ENCODE results near the gene CALY.

The CALY gene

DNA sequence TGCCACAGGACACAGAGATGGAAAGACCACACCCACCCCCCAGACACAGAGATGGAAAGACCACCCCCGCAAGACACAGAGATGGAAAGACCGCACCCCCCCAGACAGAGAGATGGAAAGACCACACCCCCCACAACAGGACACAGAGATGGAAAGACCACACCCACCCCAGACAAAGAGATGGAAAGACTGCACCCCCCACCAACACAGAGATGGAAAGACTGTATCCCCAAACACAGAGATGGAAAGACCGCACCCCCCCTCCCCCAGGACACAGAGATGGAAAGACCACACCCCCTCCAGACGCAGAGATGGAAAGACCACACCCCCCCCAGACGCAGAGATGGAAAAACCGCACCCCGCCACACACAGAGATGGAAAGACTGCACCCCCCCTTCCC, 20.0 kb downstream of the CALY start:
- intact Hi-C loops (cut with DNase I; ENCODE audit: low total_unique reads) = no loop called here
- Histone ChIP-seq H3K4me1 (peaks cover 0 to 9% (median 5%) of the 10 kb centered on the region in 4 donors), H3K9me3 (no peaks in the 10 kb centered on the region)

DNA sequence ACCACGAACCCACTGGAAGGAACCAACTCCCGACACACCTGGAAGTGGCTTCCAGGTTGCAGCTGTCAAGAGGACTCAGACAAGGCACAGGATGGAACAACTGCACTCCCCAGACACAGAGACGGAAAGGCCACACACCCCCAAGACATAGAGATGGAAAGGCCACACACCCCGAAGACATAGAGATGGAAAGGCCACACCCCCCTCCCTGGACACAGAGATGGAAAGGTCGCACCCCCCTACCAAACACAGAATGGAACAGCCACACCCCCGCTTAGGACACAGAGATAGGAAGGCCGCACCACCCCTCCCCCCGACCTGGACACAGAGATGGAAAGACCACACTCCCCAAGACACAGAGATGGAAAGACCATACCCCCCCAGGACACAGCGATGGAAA, 20.4 kb downstream of the CALY start:
- H3K9me3 ChIP-seq = no peaks in the 10 kb centered on the region
- intact Hi-C loops (cut with DNase I; ENCODE audit: low total_unique reads) = no loop called here
- H3K27ac ChIP-seq = no peak overlapping the region
- peaks cover 0 to 27% of the 10 kb centered on the region in 2 donors for H3K27me3 ChIP-seq
- no peak overlapping the region for H3K4me3 ChIP-seq
- H3K4me1 ChIP-seq = peaks cover 0 to 9% (median 5%) of the 10 kb centered on the region in 4 donors
- H3K36me3 ChIP-seq = peaks cover 5 to 22% (median 8%) of the 10 kb centered on the region in 3 donors
- TF ChIP-seq, protein P1, sequence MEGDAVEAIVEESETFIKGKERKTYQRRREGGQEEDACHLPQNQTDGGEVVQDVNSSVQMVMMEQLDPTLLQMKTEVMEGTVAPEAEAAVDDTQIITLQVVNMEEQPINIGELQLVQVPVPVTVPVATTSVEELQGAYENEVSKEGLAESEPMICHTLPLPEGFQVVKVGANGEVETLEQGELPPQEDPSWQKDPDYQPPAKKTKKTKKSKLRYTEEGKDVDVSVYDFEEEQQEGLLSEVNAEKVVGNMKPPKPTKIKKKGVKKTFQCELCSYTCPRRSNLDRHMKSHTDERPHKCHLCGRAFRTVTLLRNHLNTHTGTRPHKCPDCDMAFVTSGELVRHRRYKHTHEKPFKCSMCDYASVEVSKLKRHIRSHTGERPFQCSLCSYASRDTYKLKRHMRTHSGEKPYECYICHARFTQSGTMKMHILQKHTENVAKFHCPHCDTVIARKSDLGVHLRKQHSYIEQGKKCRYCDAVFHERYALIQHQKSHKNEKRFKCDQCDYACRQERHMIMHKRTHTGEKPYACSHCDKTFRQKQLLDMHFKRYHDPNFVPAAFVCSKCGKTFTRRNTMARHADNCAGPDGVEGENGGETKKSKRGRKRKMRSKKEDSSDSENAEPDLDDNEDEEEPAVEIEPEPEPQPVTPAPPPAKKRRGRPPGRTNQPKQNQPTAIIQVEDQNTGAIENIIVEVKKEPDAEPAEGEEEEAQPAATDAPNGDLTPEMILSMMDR (IDR thresholded peaks at IDR 0.05) = no peak
- no peak for DNase-seq

More for the DNA sequence above, 20.0 kb downstream of the CALY start:
- peaks cover 3 to 18% (median 5%) of the 10 kb centered on the region in 3 donors for H3K36me3 ChIP-seq
- TF ChIP-seq, protein P1 (IDR thresholded peaks at IDR 0.05) = no peak
- H3K27me3 ChIP-seq = peaks cover 0 to 27% of the 10 kb centered on the region in 2 donors
- no peak overlapping the region for H3K4me3 ChIP-seq
- no peak overlapping the region for H3K27ac ChIP-seq
- no peak for DNase-seq

DNA sequence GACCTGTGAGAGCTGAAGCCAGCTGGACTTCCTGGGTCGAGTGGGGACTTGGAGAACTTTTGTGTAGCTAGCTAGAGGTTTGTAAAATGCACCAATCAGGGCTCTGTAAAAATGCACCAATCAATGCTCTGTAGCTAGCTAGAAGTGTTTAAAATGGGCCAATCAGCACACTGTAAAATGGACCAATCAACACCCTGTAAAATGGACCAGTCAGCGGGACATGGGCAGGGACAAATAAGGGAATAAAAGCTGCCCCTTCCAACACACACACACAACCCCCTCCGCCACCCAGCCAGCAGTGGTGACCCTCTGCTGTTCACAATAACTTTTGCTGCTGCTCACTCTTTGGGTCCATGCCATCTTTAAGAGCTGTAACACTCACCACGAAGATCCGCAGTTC, 20.8 kb downstream of the CALY start:
- Histone ChIP-seq H3K36me3 (peaks cover 5 to 24% (median 9%) of the 10 kb centered on the region in 3 donors), H3K4me3 (no peak overlapping the region), H3K9me3 (no peaks in the 10 kb centered on the region), H3K27me3 (peaks cover 0 to 26% of the 10 kb centered on the region in 2 donors), H3K4me1 (peaks cover 0 to 9% (median 5%) of the 10 kb centered on the region in 4 donors), H3K27ac (no peak overlapping the region)
- no peak for DNase-seq
- TF ChIP-seq, protein P1 (IDR thresholded peaks at IDR 0.05) = no peak
- intact Hi-C loops (cut with DNase I; ENCODE audit: low total_unique reads) = no loop called here

DNA sequence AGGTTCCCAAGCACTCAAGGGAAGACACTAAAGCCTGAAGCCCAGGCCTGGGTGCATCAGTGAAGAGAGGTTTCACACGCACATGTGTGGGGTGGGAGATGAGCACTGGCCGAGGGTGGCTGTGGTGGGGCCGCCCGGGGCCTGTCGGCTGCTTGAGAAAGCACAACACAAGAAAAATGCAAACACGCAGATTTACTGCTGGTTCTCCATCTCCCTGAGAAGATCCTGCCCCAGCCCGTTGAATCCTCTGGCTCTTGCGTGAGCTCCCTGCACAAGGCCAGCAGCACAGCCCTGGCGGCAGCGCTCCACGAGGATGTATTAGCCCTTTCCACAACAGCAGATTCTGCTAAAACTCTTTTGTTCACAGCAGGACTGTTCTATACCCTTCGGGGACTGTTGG, 21.8 kb downstream of the CALY start:
- TF ChIP-seq, protein P1 (IDR thresholded peaks at IDR 0.05) = no peak
- H3K4me1 ChIP-seq = peaks cover 0 to 9% (median 6%) of the 10 kb centered on the region in 4 donors
- no peak overlapping the region for H3K4me3 ChIP-seq
- H3K9me3 ChIP-seq = no peaks in the 10 kb centered on the region
- peaks cover 9 to 33% (median 12%) of the 10 kb centered on the region in 3 donors for H3K36me3 ChIP-seq
- H3K27ac ChIP-seq = no peak overlapping the region
- peaks cover 0 to 17% of the 10 kb centered on the region in 2 donors for H3K27me3 ChIP-seq
- intact Hi-C loops (cut with DNase I; ENCODE audit: low total_unique reads) = no loop called here
- no peak for DNase-seq

DNA sequence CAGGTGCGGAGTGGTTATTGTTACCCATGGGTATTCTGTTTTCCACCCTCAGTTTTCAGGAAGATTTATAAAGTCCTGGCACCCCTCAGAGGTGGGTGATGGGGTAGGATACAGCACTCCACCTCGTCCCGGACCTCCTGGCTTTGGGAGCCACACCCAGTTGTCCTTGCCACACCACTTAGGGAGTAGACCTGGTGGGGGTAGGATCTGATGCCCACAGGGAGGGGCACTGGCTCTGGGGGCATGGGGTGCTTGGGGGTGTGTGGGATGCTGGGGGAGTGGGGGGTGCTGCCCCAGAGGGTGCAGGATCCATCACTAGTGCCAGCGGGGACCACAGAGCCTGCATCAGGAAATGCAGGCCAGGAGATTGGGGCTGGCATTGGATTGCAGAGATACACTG, 23.5 kb downstream of the CALY start:
- Histone ChIP-seq H3K4me1 (peaks cover 4 to 8% (median 5%) of the 10 kb centered on the region in 4 donors), H3K27ac (no peak overlapping the region), H3K27me3 (no peaks in the 10 kb centered on the region), H3K4me3 (no peak overlapping the region), H3K9me3 (no peaks in the 10 kb centered on the region), H3K36me3 (peaks cover 9 to 36% (median 14%) of the 10 kb centered on the region in 3 donors)
- TF ChIP-seq, protein P1 (IDR thresholded peaks at IDR 0.05) = no peak
- intact Hi-C loops (cut with DNase I; ENCODE audit: low total_unique reads) = no loop called here
- no peak for DNase-seq

DNA sequence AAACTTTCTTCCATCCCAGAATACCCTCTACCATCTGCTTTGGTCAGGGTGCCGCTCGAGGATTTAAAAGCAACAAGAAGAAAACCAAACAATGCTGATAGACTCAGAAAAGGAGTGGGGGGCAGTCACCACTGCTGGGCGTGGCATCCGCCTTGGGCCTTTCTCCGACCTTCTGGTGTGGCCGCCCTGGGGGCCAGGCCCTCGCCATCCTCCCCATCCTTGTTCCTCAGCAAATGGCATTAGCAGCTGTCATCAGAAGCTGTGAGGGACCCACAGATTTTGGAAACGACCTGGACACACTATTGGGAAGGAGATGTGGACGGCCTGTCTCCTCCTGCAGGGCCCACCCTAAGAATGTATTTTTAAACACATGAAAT, 23.9 kb downstream of the CALY start:
- no peaks in the 10 kb centered on the region for H3K27me3 ChIP-seq
- no peak overlapping the region for H3K4me3 ChIP-seq
- intact Hi-C loops (cut with DNase I; ENCODE audit: low total_unique reads) = no loop called here
- peaks cover 5 to 11% (median 7%) of the 10 kb centered on the region in 4 donors for H3K4me1 ChIP-seq
- no peaks in the 10 kb centered on the region for H3K9me3 ChIP-seq
- no peak overlapping the region for H3K27ac ChIP-seq
- peaks cover 9 to 36% (median 14%) of the 10 kb centered on the region in 3 donors for H3K36me3 ChIP-seq
- no peak for DNase-seq
- TF ChIP-seq, protein P1 (IDR thresholded peaks at IDR 0.05) = no peak
